ENCODE data around the gene RSL1D1. TPM values are rescaled to one million over a fixed set of nuclear protein-coding genes. Genes with fewer than 3 reads are reported as not detected.
"Not testable (repeated sequence)": the region's sequence is repeated elsewhere in the genome, so short reads cannot be mapped to it uniquely, and the experiment has no call there.

The RSL1D1 gene
- total and polyA plus RNA-seq, 9 of the 15 experiments (the other 6 are each of a cell fraction or from before 2014, with no cell fraction given): 259 to 753 (median 373) TPM

DNA sequence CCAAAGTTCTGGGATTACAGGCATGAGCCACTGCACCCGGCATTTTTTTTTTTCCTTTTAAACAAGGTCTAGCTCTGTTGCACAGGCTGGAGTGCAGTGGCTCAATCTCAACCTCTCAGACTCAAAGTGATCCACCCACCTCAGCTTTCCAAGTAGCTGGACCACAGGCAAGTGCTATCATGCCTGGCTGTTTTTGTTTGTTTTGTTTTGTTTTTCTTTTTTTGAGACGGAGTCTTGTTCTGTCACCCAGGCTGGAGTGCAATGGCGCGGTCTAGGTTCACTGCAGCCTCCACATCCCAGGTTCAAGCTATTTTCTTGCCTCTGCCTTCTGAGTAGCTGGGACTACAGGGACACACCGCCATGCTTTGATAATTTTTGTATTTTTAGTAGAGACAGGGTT lies 35.2 kb downstream of the RSL1D1 start (continued):
- TF ChIP-seq MCM2 (IDR thresholded peaks at IDR 0.05; ENCODE audit: low read depth): no peak
- TF ChIP-seq JUND (IDR thresholded peaks at IDR 0.05; ENCODE audit: borderline replicate concordance, low read depth, low read length): no peak
- TF ChIP-seq JUND (tag; IDR thresholded peaks at IDR 0.05; ENCODE audit: borderline replicate concordance, low read depth, low read length): no peak

- H3K27me3 ChIP-seq (ENCODE audit: control insufficient read depth in 2 of 2, insufficient read depth in 2 of 2, low read length in 2 of 2); BruUV-seq (replicated peaks); H3K4me3 ChIP-seq; H3K9me3 ChIP-seq (replicated peaks; ENCODE audit: control insufficient read depth, insufficient read depth, low read depth, low read length); H3K9me1 ChIP-seq (ENCODE audit: control insufficient read depth, insufficient read depth, low read length); H3K4me2 ChIP-seq (ENCODE audit: insufficient read depth, low read length); H3K27ac ChIP-seq (ENCODE audit: extremely low read depth, low read depth, low read length); H3K36me3 ChIP-seq (ENCODE audit: control insufficient read depth, insufficient read depth, low read length); H4K20me1 ChIP-seq (replicated peaks; ENCODE audit: control insufficient read depth, insufficient read depth, low read length); ATAC-seq; H3K79me2 ChIP-seq (ENCODE audit: control insufficient read depth, insufficient read depth, low read length); H2AFZ ChIP-seq (ENCODE audit: low read depth, low read length); H3K9ac ChIP-seq (ENCODE audit: insufficient read depth in 1 of 2, low read depth in 2 of 2, low read length in 2 of 2); FAIRE-seq; DNase-seq (ENCODE audit: extremely low read depth in 1 of 4, low spot score in 3 of 4): not testable (repeated sequence)
- POLR2A ChIA-PET: interaction anchor here (1.5 kb wide), 1 partner anchor 17 kb away, joined by 3 read pairs; no protein-coding TSS in a partner anchor
- in situ Hi-C loops (cut with MboI) (loop anchor here (5.0 to 10.0 kb wide), 2 partner anchors 407 to 860 kb away; no protein-coding TSS in a partner anchor), intact Hi-C loops (cut with micrococcal nuclease) (loop anchor here (5.0 to 10.0 kb wide), 3 partner anchors 140 to 407 kb away; no protein-coding TSS in a partner anchor)
- WGBS (ENCODE audit: insufficient coverage, low coverage, missing lambda C conversion rate): 36% methylated on average over 4 of the region's 4 CpGs
- CTCF ChIA-PET (ENCODE audit: low intra/inter-chr PET ratio): interaction anchor here (0.9 kb wide), 1 partner anchor 408 kb away, joined by 3 read pairs; no protein-coding TSS in a partner anchor
- peaks cover 0 to 15% of the 10 kb centered on the region in 2 experiments; a peak in 2 of 5 replicates for H3K4me1 ChIP-seq (replicated peaks in 1 of 2; ENCODE audit: control insufficient read depth in 2 of 2, insufficient read depth in 2 of 2, low read length in 2 of 2)
Measured at GRCh38 chr16:11814800-11815199, 36.5 kb downstream of the RSL1D1 start.

- H3K9me1 ChIP-seq (ENCODE audit: control insufficient read depth, insufficient read depth, low read length): no peaks in the 10 kb centered on the region
- TF ChIP-seq CSDE1 (IDR thresholded peaks at IDR 0.05) (no peak), ZNF830 (CRISPR knock-in tag; IDR thresholded peaks at IDR 0.05) (no peak), POLR2AphosphoS5 (IDR thresholded peaks at IDR 0.05; ENCODE audit: control insufficient read depth, insufficient read depth, low read depth, low read length) (no peak), TAF1 (IDR thresholded peaks at IDR 0.05; ENCODE audit: control insufficient read depth, extremely low read depth, insufficient read depth, low read length, severe bottlenecking) (no peak), E2F5 (CRISPR knock-in tag; IDR thresholded peaks at IDR 0.05) (no peak), CAMTA2 (CRISPR knock-in tag; conservative IDR thresholded peaks at IDR 0.05) (no peak), KLF6 (CRISPR knock-in tag; IDR thresholded peaks at IDR 0.05; ENCODE audit: borderline replicate concordance) (no peak)
- H3K27me3 ChIP-seq (ENCODE audit: control insufficient read depth in 2 of 2, insufficient read depth in 2 of 2, low read length in 2 of 2): no peaks in the 10 kb centered on the region; a peak in 1 of 5 replicates
- H3K9me3 ChIP-seq (replicated peaks; ENCODE audit: control insufficient read depth, insufficient read depth, low read depth, low read length): no peaks in the 10 kb centered on the region
- POLR2A ChIA-PET: no interaction called here
- DNase-seq (ENCODE audit: extremely low read depth in 1 of 4, low spot score in 3 of 4): no peak
- H2AFZ ChIP-seq (ENCODE audit: low read depth, low read length): no peak overlapping the region
- no peak overlapping the region for H3K4me2 ChIP-seq (ENCODE audit: insufficient read depth, low read length)
- no peak overlapping the region for H3K4me3 ChIP-seq
- 67% methylated on average over 8 of the region's 8 CpGs for WGBS (ENCODE audit: insufficient coverage, low coverage, missing lambda C conversion rate)
- ATAC-seq: no peak
- H4K20me1 ChIP-seq (replicated peaks; ENCODE audit: control insufficient read depth, insufficient read depth, low read length): no peaks in the 10 kb centered on the region
- in situ Hi-C loops (cut with MboI): loop anchor here (10.0 kb wide), 1 partner anchor 272 kb away; no protein-coding TSS in a partner anchor
- CTCF ChIA-PET (ENCODE audit: low intra/inter-chr PET ratio): interaction anchor here (0.6 kb wide), 1 partner anchor 160 kb away, joined by 4 read pairs; no protein-coding TSS in a partner anchor
- H3K36me3 ChIP-seq (ENCODE audit: control insufficient read depth, insufficient read depth, low read length): no peaks in the 10 kb centered on the region
- H3K9ac ChIP-seq (ENCODE audit: insufficient read depth in 1 of 2, low read depth in 2 of 2, low read length in 2 of 2): no peak overlapping the region
- intact Hi-C loops (cut with micrococcal nuclease): no loop called here
- no TSS peak for BruUV-seq (replicated peaks)
- peaks cover under 1 to 3% of the 10 kb centered on the region in 2 experiments; a peak in 3 of 5 replicates for H3K4me1 ChIP-seq (replicated peaks in 1 of 2; ENCODE audit: control insufficient read depth in 2 of 2, insufficient read depth in 2 of 2, low read length in 2 of 2)
- no peak for FAIRE-seq
- H3K79me2 ChIP-seq (ENCODE audit: control insufficient read depth, insufficient read depth, low read length): no peaks in the 10 kb centered on the region
- no peak overlapping the region for H3K27ac ChIP-seq (ENCODE audit: extremely low read depth, low read depth, low read length)
Measured at GRCh38 chr16:11806721-11807120, 44.6 kb downstream of the RSL1D1 start.

Data from K562 (cell line).